ENCODE data around the gene TMEM86B.

The TMEM86B gene

GRCh38 chr19:55257461-55258420 lies 29.2 kb upstream of the TMEM86B start (continued):
- TF ChIP-seq ZBTB48 (tag by site-specific recombination; IDR thresholded peaks at IDR 0.05) (no peak), BCL6B (tag by site-specific recombination; IDR thresholded peaks at IDR 0.05) (no peak), ZSCAN16 (tag by site-specific recombination; IDR thresholded peaks at IDR 0.05) (no peak)

- ChIA-PET POLR2A (interaction anchor here (0.5 to 1.5 kb wide), 6 partner anchors 82 to 153 kb away, joined by 3 to 6 read pairs (median 4); partner anchors contain the start of gene UBE2S), CTCF (interaction anchor here (0.6 to 2.2 kb wide), 5 partner anchors 44 to 424 kb away, joined by 3 to 7 read pairs (median 3); no protein-coding TSS in a partner anchor)
- peaks cover 28% of the 10 kb centered on the region for H3K4me1 ChIP-seq (ENCODE audit: control insufficient read depth, insufficient read depth, low read length)
- H3K4me3 ChIP-seq (ENCODE audit: low read depth, low read length) = peak overlapping the region; percentile 96
- H3K27ac ChIP-seq (ENCODE audit: extremely low read depth, low read depth, low read length) = no peak overlapping the region
- peaks cover 0 to 30% of the 10 kb centered on the region in 2 experiments; a peak in 2 of 3 replicates for H3K36me3 ChIP-seq (ENCODE audit: control insufficient read depth in 2 of 2, insufficient read depth in 1 of 2, low read length in 2 of 2)
- TF ChIP-seq MEIS1 (CRISPR knock-in tag; IDR thresholded peaks at IDR 0.05; ENCODE audit: borderline replicate concordance) = no peak
- TF ChIP-seq ZNF26 (tag by site-specific recombination; IDR thresholded peaks at IDR 0.05) = no peak
- no peak for TF ChIP-seq ZNF623 (tag by site-specific recombination; IDR thresholded peaks at IDR 0.05)
- no peak for TF ChIP-seq ZBTB48 (tag by site-specific recombination; IDR thresholded peaks at IDR 0.05)
- no peak for TF ChIP-seq ZFHX2 (tag by site-specific recombination; conservative IDR thresholded peaks at IDR 0.05)
- no peak for TF ChIP-seq ZFP41 (tag by site-specific recombination; IDR thresholded peaks at IDR 0.05; ENCODE audit: borderline replicate concordance)
- TF ChIP-seq ZNF155 (tag by site-specific recombination; IDR thresholded peaks at IDR 0.05) = no peak
- no peak for TF ChIP-seq ZSCAN18 (tag by site-specific recombination; IDR thresholded peaks at IDR 0.05)
- TF ChIP-seq ZNF48 (tag by site-specific recombination; IDR thresholded peaks at IDR 0.05) = no peak
- H3K9me3 ChIP-seq (ENCODE audit: control insufficient read depth, insufficient read depth, low read depth, low read length) = no peaks in the 10 kb centered on the region
Observed at GRCh38 chr19:55256562-55257460, 28.2 kb upstream of the TMEM86B start.

GRCh38 chr19:55255618-55256423 lies 27.3 kb upstream of the TMEM86B start:
- H3K27ac ChIP-seq (ENCODE audit: extremely low read depth, low read depth, low read length) = no peak overlapping the region
- peaks cover 0 to 36% of the 10 kb centered on the region in 2 experiments; a peak in 2 of 3 replicates for H3K36me3 ChIP-seq (ENCODE audit: control insufficient read depth in 2 of 2, insufficient read depth in 1 of 2, low read length in 2 of 2)
- H3K4me3 ChIP-seq (ENCODE audit: low read depth, low read length) = no peak overlapping the region
- CTCF ChIA-PET = interaction anchor here (0.6 to 2.2 kb wide), 3 partner anchors 115 to 425 kb away, joined by 3 to 7 read pairs (median 3); no protein-coding TSS in a partner anchor
- peaks cover 28% of the 10 kb centered on the region for H3K4me1 ChIP-seq (ENCODE audit: control insufficient read depth, insufficient read depth, low read length)
- H3K9me3 ChIP-seq (ENCODE audit: control insufficient read depth, insufficient read depth, low read depth, low read length) = no peaks in the 10 kb centered on the region
- POLR2A ChIA-PET = interaction anchor here (0.5 to 1.5 kb wide), 5 partner anchors 24 to 152 kb away, joined by 3 to 4 read pairs (median 4); partner anchors contain the start of genes HSPBP1 and UBE2S
- TF ChIP-seq ZSCAN18 (tag by site-specific recombination; IDR thresholded peaks at IDR 0.05) = no peak
- no peak for TF ChIP-seq GLI2 (tag by site-specific recombination; IDR thresholded peaks at IDR 0.05; ENCODE audit: borderline replicate concordance, low read depth)
- TF ChIP-seq ZNF639 (tag by site-specific recombination; IDR thresholded peaks at IDR 0.05) = no peak
- no peak for TF ChIP-seq ZNF266 (tag by site-specific recombination; IDR thresholded peaks at IDR 0.05; ENCODE audit: low read depth)
- no peak for TF ChIP-seq ZNF2 (tag by site-specific recombination; IDR thresholded peaks at IDR 0.05)
- TF ChIP-seq ZSCAN5A (tag by site-specific recombination; IDR thresholded peaks at IDR 0.05) = no peak
- TF ChIP-seq ZNF335 (tag by site-specific recombination; conservative IDR thresholded peaks at IDR 0.05) = peak; percentile 92
- TF ChIP-seq ZNF514 (tag by site-specific recombination; IDR thresholded peaks at IDR 0.05) = no peak
